Right renal cortex interstitium (tissue), 3 donors: Measurements from ENCODE around the gene MRPL10. TPM values are rescaled to one million over a fixed set of nuclear protein-coding genes. Genes with fewer than 3 reads are reported as not detected.

ENCODE experiments used
- DNase-seq, 3 donors: peaks; one replicate each; pipeline ENCODE4 v3.0.0-alpha.2; 2013; ENCODE audit warnings: low read depth in 3 of 3, low spot score in 2 of 3
- polyA plus RNA-seq, 3 donors: library from polyadenylated mRNA; unstranded; fragments of 120-200 nt; gene quantifications; one replicate each; pipeline ENCODE4 v1.2.1, GENCODE V29; 2013; ENCODE audit not compliant: insufficient read length in 3 of 3

The MRPL10 gene
- polyA plus RNA-seq, 3 donors: 55.6 to 57.8 (median 55.8) TPM

DNA sequence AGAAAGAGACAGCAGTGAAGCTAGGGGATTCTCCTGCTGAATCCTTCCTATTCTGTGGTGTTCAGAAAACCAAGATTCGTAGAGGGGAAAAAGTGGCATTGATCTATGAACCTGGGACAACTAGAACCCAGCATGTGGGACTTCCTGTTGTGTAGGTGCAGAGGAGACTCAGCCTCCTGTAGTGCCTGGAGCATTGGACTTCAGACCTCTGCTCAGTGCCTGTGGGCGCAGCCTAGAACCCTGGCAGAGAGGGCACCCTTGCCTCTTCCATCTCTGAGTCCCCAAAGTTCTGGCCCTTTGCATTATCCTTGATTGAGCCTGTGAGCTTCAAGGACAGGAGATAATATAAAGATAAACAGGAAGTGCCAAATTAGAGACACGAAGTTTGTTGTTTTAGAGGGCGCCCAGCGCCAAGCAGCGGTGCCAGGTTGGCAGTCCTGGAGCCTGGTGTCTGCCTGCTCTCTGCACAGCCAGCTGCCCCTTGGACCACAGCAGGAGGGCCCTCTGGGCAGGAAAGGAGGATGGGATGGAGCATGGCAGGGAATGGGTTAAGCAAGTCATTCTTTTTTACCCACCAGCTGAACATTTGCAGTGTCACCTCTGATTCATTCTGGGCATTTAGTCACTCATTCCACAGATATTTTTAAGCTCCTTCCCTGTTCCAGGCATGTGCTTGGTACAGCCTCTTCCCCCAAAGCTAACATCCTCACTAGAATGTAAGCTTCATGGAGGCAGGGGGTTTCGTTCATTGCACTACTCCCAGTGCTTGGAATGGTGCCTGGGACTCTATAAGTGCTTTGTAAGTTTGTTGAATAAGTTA is 31.5 kb upstream of the MRPL10 start:
- DNase-seq: no peak

DNA sequence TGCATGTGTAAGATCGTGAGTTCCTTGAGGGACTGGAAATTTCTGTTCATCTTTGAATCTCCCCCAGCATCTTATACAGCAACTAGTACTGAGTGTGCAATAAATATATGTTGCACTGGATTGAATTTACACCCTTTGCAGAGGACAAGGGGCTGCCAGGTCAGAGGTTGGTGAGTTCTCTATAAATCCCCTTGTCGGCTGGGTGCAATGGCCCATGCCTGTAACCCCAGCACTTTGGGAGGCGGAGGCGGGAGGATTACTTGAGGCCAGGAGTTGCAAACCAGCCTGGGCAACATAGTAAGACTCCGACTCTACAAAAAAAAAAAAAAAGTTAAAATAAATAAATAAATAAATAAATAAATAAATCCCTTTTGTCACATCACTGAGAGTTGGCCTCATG is 29.0 kb upstream of the MRPL10 start:
- no peak for DNase-seq

DNA sequence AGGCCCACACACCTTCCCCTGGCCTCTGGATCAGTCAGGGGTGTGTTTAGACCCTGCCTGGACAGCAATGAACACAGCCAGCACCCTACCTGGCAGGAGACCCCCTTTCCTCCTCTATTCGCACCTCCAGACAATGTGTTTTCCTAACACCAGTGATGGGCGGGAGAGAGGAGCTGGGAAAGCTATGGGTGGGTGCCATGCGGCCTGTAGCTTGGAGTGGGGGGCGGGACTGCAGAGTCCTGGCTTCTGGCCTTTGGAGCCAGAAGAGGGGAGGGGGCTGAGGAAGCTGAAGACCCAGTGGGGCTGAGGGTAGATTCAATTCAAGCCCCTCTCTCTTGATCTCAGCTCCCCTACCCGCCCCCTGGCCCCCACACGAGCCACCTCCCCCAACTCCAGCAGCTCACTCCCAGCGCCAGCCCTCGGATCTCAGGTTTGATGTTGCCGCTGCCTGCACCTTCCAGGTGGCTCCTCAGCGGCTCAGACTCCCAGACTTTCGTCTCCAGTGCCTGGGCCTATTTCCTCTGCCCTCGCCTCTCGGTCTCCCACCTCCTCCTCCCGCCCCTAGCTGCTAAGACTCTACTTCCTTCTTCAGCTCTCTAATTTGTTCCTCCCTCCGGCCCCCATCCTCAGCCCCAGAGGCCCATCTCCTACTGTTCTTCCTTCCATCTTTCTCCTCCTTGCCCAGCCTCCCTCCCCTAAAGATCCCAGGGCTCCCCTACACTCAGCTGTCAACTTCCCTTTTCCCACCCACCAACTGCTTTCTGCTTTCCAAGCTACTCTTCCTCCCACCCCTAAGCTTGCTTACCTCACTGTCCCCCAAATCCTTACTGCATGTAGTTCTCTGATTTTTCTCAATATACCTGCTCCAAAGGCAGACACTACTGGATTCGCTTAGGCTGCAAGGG is 26.5 kb upstream of the MRPL10 start:
- DNase-seq: no peak

DNA sequence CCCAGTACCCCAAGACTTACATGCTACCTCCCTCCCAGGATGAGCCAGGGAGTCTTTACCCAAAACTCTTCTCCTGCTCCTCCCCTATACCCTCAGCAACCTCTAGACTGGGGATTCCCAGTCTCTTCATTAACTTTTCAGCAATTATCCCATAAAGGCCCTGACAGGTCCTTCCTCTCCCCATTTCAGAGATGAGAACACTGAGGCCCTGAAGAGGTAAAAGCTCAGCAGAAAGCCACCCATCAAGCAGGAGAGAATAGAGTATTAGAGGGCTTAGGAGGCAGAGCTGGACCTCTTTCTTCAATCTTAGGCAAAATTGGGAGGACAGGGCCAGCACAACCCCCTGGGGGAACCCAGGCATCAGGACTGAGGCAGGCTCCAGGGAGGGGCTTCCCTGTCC is 25.5 kb upstream of the MRPL10 start:
- no peak for DNase-seq

DNA sequence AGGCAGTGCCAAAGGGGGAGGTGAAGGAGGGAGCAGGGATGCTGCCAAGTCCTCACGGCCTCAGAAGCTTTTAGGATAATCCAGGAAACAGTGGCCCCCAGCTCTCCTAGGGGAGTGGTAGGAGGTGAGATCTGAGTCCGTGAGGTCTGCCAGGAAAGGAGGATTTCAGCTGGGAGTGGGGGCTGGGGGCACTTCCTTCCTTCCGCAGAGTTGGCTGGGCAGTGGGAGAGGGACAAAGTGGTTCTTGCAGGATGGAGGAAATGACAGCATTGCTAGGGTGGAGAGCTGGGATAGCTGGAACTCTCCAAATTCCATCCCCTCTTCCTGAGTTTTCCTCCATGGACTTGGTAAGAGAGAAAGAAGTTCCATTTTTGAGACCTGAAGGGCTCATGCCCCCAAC is 24.4 kb upstream of the MRPL10 start:
- DNase-seq: no peak

DNA sequence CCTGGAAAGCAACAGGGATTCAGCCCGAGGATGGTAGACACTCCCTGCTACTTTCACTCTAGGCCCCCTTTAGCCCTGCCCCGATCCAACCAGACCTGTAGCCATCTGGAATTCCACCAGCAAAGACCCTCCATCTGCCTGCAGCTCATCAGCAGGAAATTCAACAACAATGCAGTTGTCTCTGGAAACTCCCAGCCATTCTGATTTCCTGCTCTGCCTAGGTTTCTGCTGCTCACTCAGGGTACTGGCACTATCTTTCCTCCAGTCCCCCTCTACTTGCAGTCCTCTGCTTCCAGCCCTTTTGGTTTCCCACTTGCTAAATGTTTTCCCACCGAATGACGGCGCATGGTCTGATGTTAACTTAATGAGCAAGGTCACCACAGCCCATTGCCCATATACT is 22.3 kb upstream of the MRPL10 start:
- DNase-seq: no peak

DNA sequence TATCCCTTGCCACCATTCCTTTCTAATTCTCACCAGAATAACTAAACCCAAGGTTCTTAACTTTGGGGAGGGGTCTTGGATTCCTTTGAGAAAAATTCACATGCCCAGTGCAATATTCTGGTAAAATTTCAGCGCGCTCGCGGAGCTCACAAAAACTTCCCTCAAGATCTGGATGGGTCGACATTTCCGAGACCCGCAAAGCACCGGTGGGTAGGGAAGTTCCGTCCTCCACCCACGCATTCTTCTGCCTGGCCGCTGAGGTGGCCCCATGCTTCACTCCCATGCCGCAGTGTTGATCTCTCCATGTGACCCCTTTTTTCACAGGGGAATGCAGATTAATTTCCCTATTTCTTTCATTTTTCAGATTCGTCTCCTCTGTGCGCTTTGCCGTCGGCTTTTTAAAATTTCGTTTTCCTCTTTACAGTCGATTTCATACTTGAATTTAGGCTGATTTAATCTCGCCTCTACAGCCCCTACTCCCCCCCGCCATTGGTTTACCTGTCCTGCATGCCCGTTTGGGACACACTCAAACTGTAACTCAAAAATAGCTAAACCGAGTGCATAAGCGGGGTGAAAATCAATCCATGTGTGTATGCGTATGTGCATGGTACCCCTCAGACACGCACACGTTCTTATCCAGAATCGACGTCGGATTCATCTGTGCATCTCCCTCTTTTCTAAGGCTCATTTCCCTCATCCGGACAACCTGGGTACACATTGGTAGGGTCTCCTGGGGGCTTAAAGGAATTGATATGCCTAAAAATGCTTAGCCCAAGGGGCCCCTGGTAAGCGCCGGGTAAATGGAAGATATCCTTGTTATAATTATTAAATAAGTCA is 21.0 kb upstream of the MRPL10 start:
- no peak for DNase-seq

DNA sequence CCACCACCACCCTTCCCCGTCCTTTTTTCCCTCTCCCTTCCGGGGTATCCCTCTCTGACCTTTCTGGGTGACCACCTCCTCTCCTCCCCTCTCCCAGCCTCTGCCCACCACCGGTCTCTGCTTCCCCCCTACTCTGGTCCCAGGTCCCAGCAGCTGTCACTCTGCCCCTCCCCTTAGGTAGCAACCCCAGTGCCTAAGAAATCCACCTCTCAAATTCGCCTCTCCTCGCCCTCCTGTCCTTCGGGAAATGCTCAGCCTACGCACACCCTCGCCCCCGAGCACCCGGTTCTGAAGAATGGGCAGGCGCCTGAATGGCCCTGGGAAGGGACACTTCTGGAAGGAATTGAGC is 20.4 kb upstream of the MRPL10 start:
- DNase-seq: no peak

DNA sequence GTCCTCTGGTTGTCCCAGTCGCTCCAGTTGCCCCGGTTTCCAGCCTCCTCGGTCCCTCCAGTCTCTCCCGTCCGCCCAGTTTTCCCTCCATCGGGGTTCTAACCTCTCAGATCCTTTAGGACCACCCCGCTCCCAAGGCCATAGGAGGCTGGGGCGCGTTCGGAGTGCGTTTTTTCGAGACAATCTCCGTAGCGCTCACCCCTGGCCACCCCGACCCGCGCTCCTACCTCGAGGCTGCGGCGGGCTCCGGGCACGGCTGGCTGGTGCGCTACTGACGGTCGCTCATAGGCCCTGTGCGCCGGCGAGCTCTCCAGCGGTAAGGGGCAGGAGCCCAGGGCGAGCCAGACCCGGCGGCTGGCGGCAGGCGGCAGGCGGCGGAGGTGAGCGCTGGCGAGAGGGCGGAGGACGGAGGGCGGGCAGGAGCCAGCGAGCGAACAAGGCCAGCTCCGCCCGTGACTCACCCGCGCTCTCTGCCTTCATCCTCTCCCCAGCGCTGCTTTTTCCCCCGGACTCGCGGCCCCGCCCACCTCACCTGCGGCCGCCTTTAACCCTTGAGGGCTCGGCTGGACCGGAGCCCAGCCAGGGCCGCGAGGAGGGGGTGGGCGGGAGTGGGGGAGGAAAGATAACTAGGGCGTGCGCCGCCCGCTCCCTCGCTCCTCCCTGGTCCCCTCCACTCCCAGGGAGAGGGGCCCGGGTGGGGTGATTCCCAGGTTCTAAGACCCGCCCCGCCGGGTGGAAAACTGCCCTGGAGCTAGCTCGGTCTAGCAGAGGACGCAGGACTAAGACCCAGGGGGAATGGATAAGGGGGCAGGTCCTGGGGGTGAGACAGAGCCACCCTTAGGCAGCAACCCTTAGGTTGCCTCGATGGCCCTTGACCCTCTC is 19.6 kb upstream of the MRPL10 start, which contains the start of gene SP6:
Gene SP6 (minus strand): TSS at position 472 of the 882 bp plus-strand sequence. CDS start 2,734 bp downstream, outside the sequence.
- DNase-seq: no peak

DNA sequence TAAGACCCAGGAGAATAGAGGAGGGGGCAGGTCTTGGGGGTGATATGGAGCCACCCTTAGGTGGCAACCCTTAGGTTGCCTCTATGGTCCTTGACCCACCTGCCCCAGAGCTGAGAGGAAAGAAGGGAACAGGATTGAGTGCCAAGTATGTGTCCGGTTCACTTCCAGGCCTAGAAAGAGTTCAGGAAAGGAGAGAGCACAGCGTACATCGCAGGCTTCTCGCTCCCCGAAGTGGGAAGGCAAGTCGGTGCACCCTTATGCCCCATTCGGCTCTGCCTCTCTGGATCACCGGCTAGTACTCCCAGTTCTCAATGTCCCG is 19.0 kb upstream of the MRPL10 start:
- no peak for DNase-seq

DNA sequence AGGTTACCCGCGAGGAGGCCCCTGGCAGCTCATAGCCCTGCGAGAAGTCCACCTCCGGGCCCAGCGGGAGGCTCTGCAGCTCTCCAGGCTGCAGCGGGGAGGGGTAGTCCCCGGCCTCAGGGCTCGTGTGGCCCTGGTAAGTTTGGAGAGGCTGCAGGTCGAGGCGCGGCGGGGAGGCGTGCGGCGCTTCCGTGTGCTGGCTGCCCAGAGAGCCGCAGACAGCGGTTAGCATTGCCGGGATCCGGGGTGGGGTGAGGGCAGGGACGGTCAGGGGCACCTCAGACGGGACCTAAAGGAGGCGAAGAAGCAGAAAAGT is 16.8 kb upstream of the MRPL10 start:
- DNase-seq: no peak

DNA sequence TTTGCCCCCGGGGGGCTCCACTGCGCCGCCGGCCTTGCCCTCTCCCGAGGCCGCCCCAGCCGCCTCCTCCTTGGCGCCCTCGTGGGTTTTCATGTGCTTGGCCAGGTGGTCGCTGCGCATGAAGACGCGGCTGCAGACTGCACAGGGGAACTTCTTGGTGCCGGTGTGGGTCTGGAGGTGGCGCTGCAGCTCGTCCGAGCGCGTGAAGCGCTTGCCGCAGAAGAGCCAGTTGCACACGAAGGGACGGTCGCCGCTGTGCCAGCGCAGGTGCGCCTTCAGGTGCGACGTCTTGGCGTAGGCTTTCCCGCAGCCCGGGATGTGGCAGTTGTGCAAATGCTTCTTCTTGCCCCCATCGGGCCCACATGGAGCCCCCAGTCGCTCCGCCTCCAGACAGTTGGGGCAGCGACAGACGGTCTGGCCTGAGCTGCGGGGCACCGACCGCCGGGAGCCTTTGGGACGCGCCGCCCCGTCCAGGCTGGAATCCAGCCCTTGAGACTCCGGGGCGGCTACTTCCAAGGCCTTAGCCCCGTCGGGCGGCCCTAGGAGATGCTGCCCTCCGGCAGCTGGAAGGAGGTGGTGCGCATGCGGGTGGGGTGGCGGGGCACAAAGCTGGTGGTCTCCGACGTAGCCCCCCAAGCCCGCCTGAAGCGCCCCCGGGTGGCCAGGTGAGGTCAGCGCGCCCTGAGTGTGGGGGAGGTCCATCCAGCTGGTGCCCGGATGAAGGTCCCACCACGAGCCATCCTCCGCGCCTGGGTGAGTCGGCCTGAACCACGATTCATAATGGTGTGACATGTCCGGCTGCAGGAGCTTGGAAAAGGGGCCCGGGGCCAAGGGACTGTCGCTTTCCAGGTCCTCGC is 16.2 kb upstream of the MRPL10 start:
- DNase-seq: no peak

DNA sequence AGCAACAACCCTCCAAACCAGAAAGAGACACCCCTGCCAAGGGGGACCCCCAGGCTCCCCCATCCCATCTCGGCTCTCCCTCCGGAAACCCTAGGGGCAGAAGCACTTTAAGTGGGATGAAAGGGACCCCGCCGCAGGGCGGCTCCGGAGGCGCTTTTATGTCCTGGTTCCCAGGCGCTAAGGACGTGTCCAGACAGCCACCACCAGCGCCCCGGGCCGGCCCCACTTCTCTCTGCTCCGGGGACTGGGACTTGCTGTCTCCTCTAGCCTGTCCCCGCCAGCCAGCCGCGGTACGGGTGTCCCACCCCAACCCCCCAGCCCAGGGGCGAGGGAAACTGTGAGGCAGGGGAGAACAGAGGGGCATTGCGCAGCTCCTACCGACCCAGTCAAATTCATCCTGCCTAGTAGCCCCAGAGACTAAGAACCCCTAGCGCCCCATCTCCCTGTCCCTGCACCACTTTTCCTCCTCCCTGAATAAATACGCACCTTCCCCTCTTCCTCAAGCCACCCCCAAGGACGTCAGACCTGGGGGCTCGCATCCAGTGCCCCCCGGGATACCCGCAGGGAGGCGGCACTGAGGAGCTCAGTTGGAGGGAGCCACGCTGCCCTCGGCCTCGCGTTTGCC is 15.5 kb upstream of the MRPL10 start:
- no peak for DNase-seq

DNA sequence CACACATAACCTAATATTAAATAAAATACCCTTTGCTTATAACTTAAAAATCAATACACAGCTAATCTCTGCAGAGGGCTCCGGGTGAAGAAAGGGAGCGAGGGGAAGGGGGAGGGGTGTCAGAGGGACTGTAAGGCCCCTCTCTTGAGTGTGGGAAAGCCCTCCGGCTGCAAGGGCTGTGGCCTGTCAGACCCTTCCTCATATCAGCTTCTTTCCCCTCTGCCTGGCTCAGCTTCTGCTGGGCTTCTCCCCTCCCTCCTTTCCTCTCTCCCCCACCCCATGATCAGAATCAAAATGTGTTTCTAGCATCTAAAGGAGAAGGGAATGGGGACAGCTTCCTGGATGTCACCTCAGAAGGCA is 14.4 kb upstream of the MRPL10 start:
- no peak for DNase-seq

DNA sequence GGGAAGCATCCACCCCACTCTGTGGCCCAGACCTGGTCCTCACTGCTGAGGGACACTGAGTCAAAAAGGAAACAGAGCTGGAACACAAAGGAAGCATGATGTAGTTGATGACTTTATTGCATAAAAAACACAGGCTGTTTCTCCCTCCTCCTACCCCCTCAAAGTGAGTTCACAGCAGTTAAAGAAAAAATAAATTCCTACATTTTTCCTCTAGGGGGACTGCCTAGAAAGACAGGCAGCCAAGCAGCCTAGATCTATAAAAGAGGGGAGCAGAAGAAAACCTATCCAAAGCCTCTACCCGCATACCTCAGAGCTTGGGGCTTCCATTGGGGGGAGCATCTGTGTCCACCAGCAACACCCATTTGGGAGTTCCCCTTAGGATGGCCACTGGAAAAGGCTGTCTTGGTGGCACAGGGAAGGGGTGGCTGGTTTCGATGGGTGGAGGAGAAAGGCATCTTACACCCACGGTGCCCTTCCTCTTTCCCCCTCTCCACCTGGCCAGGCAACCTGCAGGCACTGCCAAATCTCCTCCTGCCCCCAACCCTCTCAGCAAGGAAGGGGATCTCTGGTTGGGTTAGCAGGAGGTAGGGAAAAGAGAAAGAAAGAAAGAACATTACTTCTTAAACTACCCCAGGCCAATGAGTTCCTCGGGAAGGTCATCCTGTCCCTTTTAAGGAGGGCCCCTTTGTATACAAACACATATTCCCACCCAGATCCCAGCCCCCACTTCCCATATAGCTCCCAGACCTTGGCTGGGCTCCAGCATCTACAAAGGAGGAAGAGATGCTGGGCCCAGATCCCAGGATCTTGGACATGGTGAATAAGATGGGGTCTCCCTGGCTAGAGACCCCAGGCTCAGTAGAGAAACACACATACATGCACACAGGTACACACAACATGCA is 13.7 kb upstream of the MRPL10 start:
- no peak for DNase-seq

DNA sequence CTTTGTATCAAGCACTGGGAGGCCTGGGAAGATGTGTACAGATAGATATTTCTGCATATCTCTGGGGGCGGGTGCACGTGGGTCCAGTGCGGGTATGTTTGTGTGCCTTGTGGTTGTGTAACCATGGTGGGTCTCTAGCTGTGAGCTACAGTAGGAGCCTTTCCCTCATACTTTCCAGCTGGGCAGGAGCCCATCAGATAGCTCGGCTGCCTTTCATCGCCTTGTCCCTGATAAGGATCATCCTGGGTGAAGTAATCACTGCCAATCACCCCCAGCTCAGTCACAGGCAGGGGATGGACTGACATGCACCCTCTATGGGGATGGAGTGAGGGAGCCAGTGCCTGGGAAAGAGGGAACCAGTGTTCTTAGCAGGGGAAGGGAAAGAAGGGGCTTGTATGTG is 12.9 kb upstream of the MRPL10 start:
- DNase-seq: no peak

DNA sequence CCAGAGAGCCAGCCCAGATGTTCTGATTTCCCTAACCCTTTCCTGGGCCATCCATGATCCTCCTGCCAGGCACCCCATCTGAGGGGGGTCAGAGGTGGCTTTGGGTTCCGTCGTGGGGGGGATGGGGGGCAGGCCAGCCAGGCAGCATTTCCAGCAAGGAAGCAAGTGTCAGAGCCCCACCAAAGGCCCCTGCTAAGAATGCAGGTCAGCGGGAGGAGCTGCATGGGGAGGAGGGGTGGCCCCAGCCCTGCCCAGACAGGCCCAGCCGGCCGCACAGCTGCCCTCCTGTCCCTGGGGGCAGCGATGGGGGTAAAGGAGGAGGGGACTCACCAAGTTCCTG is 12.0 kb upstream of the MRPL10 start:
- no peak for DNase-seq
